HCT116 (cell line): ENCODE results near the gene NTN5.

Experiments used
- CEBPB ChIP-seq: IDR thresholded peaks from 2 replicates; pipeline ENCODE4 v1.6.1; 2012; ENCODE audit warnings: low read depth
- EZH2 ChIP-seq: fragments of 200-600 bp; sonication (generic); IDR thresholded peaks from 2 replicates; pipeline ENCODE4 v1.6.1; 2017; ENCODE audit warnings: antibody characterized with exemption, mixed run types
- EZH2phosphoT487 ChIP-seq: fragments of 200-600 bp; IDR thresholded peaks from 2 replicates; pipeline ENCODE4 v1.6.1; 2018; ENCODE audit warnings: antibody characterized with exemption, borderline replicate concordance
- FOSL1 ChIP-seq: IDR thresholded peaks from 2 replicates; pipeline ENCODE4 v1.6.1; 2012; ENCODE audit warnings: low read depth
- POLR2A ChIP-seq: IDR thresholded peaks from 2 replicates; pipeline ENCODE4 v1.7.0; 2011; ENCODE audit warnings: borderline replicate concordance; ENCODE audit not compliant: insufficient read depth, insufficient read length; ENCODE audit errors: extremely low read depth
- POLR2AphosphoS5 ChIP-seq: IDR thresholded peaks from 2 replicates; pipeline ENCODE4 v1.6.1; 2011; ENCODE audit warnings: mild to moderate bottlenecking, low read depth, low read length, moderate library complexity
- SP1 ChIP-seq: IDR thresholded peaks from 2 replicates; pipeline ENCODE4 v1.6.1; 2012; ENCODE audit warnings: low read depth
- YY1 ChIP-seq: IDR thresholded peaks from 2 replicates; pipeline ENCODE4 v1.6.1; 2011; ENCODE audit warnings: low read length, low read depth, moderate library complexity, mild to moderate bottlenecking; ENCODE audit not compliant: insufficient replicate concordance; ENCODE audit errors: extremely low read depth
- TF ChIP-seq, protein P1 (sequence below): IDR thresholded peaks from 2 replicates; pipeline ENCODE4 v1.6.1; 2012
- TF ChIP-seq, protein P2 (sequence below), 3 experiments: fragments of 200-600 bp in 1 of 3; sonication (generic) in 1 of 3; IDR thresholded peaks in 2 of 3; conservative IDR thresholded peaks in 1 of 3; 2 replicates each; pipeline ENCODE4 v1.5.1; 2012 to 2017; ENCODE audit warnings: low read depth in 2 of 3, low read length in 2 of 3, antibody characterized with exemption in 1 of 3, borderline replicate concordance in 1 of 3, control low read depth in 1 of 3, mild to moderate bottlenecking in 1 of 3, mixed read lengths in 1 of 3, mixed run types in 1 of 3, moderate library complexity in 1 of 3; ENCODE audit not compliant: insufficient read depth in 1 of 3

DNA sequence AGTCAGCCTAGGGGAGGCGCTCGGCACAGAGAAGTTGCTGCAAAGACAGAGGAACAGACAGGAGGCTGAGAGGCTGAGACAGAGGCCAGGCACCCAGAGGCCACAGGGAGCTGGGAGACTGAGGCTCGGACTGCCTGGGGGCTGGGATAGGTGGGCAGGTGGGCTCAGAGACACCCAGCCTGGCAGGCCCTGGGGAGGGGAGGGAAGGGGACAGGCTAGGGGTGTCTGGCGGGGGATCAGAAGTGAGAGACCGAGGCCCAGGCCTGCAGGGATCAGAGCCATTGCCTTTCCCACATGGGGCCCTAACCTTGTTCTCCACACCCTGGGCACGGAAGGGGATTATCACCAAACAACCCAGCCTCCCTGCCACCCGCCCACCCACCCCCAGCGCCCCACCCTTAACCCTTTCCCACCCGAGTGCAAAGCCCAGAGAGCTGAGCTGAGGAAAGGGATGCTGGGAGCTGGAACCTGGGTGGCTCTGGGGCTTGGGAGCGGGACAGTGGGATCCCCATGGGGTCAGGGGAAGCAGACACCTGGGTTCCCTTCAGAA lies 1.3 kb downstream of the NTN5 start:
- no peak for TF ChIP-seq SP1
- TF ChIP-seq EZH2phosphoT487 = no peak
- TF ChIP-seq POLR2AphosphoS5 = no peak
- TF ChIP-seq, protein P1, sequence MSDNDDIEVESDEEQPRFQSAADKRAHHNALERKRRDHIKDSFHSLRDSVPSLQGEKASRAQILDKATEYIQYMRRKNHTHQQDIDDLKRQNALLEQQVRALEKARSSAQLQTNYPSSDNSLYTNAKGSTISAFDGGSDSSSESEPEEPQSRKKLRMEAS = no peak
- TF ChIP-seq, protein P2, sequence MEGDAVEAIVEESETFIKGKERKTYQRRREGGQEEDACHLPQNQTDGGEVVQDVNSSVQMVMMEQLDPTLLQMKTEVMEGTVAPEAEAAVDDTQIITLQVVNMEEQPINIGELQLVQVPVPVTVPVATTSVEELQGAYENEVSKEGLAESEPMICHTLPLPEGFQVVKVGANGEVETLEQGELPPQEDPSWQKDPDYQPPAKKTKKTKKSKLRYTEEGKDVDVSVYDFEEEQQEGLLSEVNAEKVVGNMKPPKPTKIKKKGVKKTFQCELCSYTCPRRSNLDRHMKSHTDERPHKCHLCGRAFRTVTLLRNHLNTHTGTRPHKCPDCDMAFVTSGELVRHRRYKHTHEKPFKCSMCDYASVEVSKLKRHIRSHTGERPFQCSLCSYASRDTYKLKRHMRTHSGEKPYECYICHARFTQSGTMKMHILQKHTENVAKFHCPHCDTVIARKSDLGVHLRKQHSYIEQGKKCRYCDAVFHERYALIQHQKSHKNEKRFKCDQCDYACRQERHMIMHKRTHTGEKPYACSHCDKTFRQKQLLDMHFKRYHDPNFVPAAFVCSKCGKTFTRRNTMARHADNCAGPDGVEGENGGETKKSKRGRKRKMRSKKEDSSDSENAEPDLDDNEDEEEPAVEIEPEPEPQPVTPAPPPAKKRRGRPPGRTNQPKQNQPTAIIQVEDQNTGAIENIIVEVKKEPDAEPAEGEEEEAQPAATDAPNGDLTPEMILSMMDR (IDR thresholded peaks at IDR 0.05 in 2 of 3, conservative IDR thresholded peaks at IDR 0.05 in 1 of 3; ENCODE audit: borderline replicate concordance in 1 of 3, insufficient read depth in 1 of 3, low read depth in 2 of 3, low read length in 2 of 3) = no peak
- no peak for TF ChIP-seq CEBPB
- no peak for TF ChIP-seq FOSL1
- TF ChIP-seq YY1 = no peak
- TF ChIP-seq EZH2 = no peak
- TF ChIP-seq POLR2A = no peak
